PC-3 (cell line): Measurements from ENCODE around the gene FBXO2.
A peak's percentile ranks its signal among the peaks of the same experiment; 100 is the strongest.

Source experiments
- CTCF ChIP-seq: fragments of 300-600 bp; sonication (generic); conservative IDR thresholded peaks from 2 replicates; pipeline ENCODE4 v1.5.1; 2017; ENCODE audit warnings: antibody characterized with exemption, low read depth, mild to moderate bottlenecking, low read length
- EZH2phosphoT487 ChIP-seq: fragments of 300-600 bp; sonication (generic); IDR thresholded peaks from 2 replicates; pipeline ENCODE4 v1.6.1; 2018; ENCODE audit warnings: mild to moderate bottlenecking, antibody characterized with exemption, low read length, borderline replicate concordance

- peak; percentile 76 for TF ChIP-seq CTCF
- peak; percentile 73 for TF ChIP-seq EZH2phosphoT487
Observed at GRCh38 chr1:11650331-11650991, 3.8 kb downstream of the FBXO2 start.
